HG02759 (cell line): Measurements from ENCODE around the gene NPPC.
"Not testable (repeated sequence)": the region's sequence is repeated elsewhere in the genome, so short reads cannot be mapped to it uniquely, and the experiment has no call there.

ENCODE experiments used
- ATAC-seq: cut with Tn5 transposase; IDR thresholded peaks from one replicate; pipeline ENCODE4 v1.9.1; 2021; ENCODE audit warnings: mild to moderate bottlenecking, moderate library complexity; ENCODE audit not compliant: unreplicated experiment

Gene NPPC

GRCh38 chr2:231926180-231926741 is at the start of gene NPPC:
NPPC (minus strand) TSS chr2:231926396; CDS start chr2:231926249, 147 bp downstream.
- peak; percentile 75 for ATAC-seq

- no peak for ATAC-seq
These were observed 48.8 kb upstream of the NPPC start for GRCh38 chr2:231975001-231975400.

GRCh38 chr2:231970461-231970860 is 44.3 kb upstream of the NPPC start:
- no peak for ATAC-seq

GRCh38 chr2:231968820-231969219 is 42.6 kb upstream of the NPPC start:
- ATAC-seq: no peak

- ATAC-seq: no peak
These were observed 40.7 kb upstream of the NPPC start for GRCh38 chr2:231966886-231967285.

GRCh38 chr2:231965102-231965501 is 38.9 kb upstream of the NPPC start:
- ATAC-seq: no peak

- ATAC-seq: peak; percentile 95
These were observed 35.4 kb upstream of the NPPC start, which contains the start of gene DIS3L2 for GRCh38 chr2:231961349-231962166. DIS3L2 (plus strand) TSS chr2:231961713; CDS start chr2:232014928, 53,215 bp downstream.

GRCh38 chr2:231960810-231961348 is 34.7 kb upstream of the NPPC start:
- ATAC-seq: no peak

- ATAC-seq: no peak
These were observed 31.9 kb upstream of the NPPC start for GRCh38 chr2:231957913-231958763.

GRCh38 chr2:231955758-231956472 is 29.7 kb upstream of the NPPC start:
- no peak for ATAC-seq

GRCh38 chr2:231951452-231952035 is 25.3 kb upstream of the NPPC start:
- ATAC-seq: no peak

- ATAC-seq: no peak
These were observed 21.5 kb upstream of the NPPC start for GRCh38 chr2:231947694-231948093.

GRCh38 chr2:231947112-231947511 is 20.9 kb upstream of the NPPC start:
- ATAC-seq: not testable (repeated sequence)

- no peak for ATAC-seq
These were observed 20.1 kb upstream of the NPPC start for GRCh38 chr2:231946241-231946814.

GRCh38 chr2:231942180-231942579 is 16.0 kb upstream of the NPPC start:
- no peak for ATAC-seq

- no peak for ATAC-seq
These were observed 15.5 kb upstream of the NPPC start for GRCh38 chr2:231941673-231942072.

GRCh38 chr2:231940795-231941194 is 14.6 kb upstream of the NPPC start:
- no peak for ATAC-seq

- ATAC-seq: no peak
These were observed 12.8 kb upstream of the NPPC start for GRCh38 chr2:231939022-231939421.

GRCh38 chr2:231937057-231937456 is 10.9 kb upstream of the NPPC start:
- no peak for ATAC-seq

GRCh38 chr2:231936491-231936890 is 10.3 kb upstream of the NPPC start:
- ATAC-seq: no peak
